Effector memory CD4-positive, alpha-beta T cell (primary cell): ENCODE results near the gene CCDC57.

ENCODE experiments used
- DNase-seq, 3 donors: peaks; one replicate each; pipeline ENCODE4 v3.0.0-alpha.2; 2020
- H3K27ac ChIP-seq: 2 replicates; pipeline ENCODE4 v1.7.0; 2013; ENCODE audit warnings: mild to moderate bottlenecking, low read length, moderate library complexity; ENCODE audit not compliant: insufficient read depth, poor library complexity, severe bottlenecking
- H3K27me3 ChIP-seq: replicated peaks from 2 replicates; pipeline ENCODE4 v1.7.0; 2013; ENCODE audit warnings: mild to moderate bottlenecking, low read length; ENCODE audit not compliant: insufficient read depth, control insufficient read depth, poor library complexity, severe bottlenecking
- H3K36me3 ChIP-seq: 2 replicates; pipeline ENCODE4 v1.7.0; 2013; ENCODE audit warnings: mild to moderate bottlenecking, low read length, moderate library complexity; ENCODE audit not compliant: control insufficient read depth, insufficient read depth
- H3K4me1 ChIP-seq: 2 replicates; pipeline ENCODE4 v1.7.0; 2013; ENCODE audit warnings: low read length, mild to moderate bottlenecking; ENCODE audit not compliant: control insufficient read depth, insufficient read depth, poor library complexity, severe bottlenecking
- H3K4me3 ChIP-seq: 2 replicates; pipeline ENCODE4 v1.7.0; 2013; ENCODE audit warnings: low read length, low read depth, mild to moderate bottlenecking; ENCODE audit not compliant: insufficient read depth, poor library complexity, severe bottlenecking
- H3K9me3 ChIP-seq: 2 replicates; pipeline ENCODE4 v1.7.0; 2013; ENCODE audit warnings: mild to moderate bottlenecking, low read length, moderate library complexity; ENCODE audit not compliant: control insufficient read depth

Gene CCDC57

GRCh38 chr17:82153295-82153691 lies 59.3 kb downstream of the CCDC57 start:
- H3K4me1 ChIP-seq = no peaks in the 10 kb centered on the region
- no peak for DNase-seq
- no peaks in the 10 kb centered on the region for H3K36me3 ChIP-seq
- no peaks in the 10 kb centered on the region for H3K27me3 ChIP-seq
- H3K4me3 ChIP-seq = no peak overlapping the region
- H3K9me3 ChIP-seq = no peaks in the 10 kb centered on the region
- no peak overlapping the region for H3K27ac ChIP-seq

GRCh38 chr17:82152556-82153294 lies 59.9 kb downstream of the CCDC57 start:
- Histone ChIP-seq H3K27ac (no peak overlapping the region), H3K4me3 (no peak overlapping the region), H3K9me3 (no peaks in the 10 kb centered on the region), H3K27me3 (no peaks in the 10 kb centered on the region), H3K36me3 (no peaks in the 10 kb centered on the region), H3K4me1 (no peaks in the 10 kb centered on the region)
- no peak for DNase-seq

- H3K9me3 ChIP-seq = no peaks in the 10 kb centered on the region
- no peak overlapping the region for H3K27ac ChIP-seq
- no peak overlapping the region for H3K4me3 ChIP-seq
- H3K27me3 ChIP-seq = no peaks in the 10 kb centered on the region
- no peak for DNase-seq
- H3K4me1 ChIP-seq = no peaks in the 10 kb centered on the region
- no peaks in the 10 kb centered on the region for H3K36me3 ChIP-seq
Measured at GRCh38 chr17:82152114-82152513, 60.5 kb downstream of the CCDC57 start.

GRCh38 chr17:82151106-82151957 lies 61.3 kb downstream of the CCDC57 start:
- H3K9me3 ChIP-seq = no peaks in the 10 kb centered on the region
- H3K4me1 ChIP-seq = no peaks in the 10 kb centered on the region
- no peak overlapping the region for H3K4me3 ChIP-seq
- H3K36me3 ChIP-seq = no peaks in the 10 kb centered on the region
- no peak for DNase-seq
- no peak overlapping the region for H3K27ac ChIP-seq
- H3K27me3 ChIP-seq = no peaks in the 10 kb centered on the region

- Histone ChIP-seq H3K4me3 (no peak overlapping the region), H3K27ac (no peak overlapping the region)
Measured at GRCh38 chr17:82149401-82150099, 63.1 kb downstream of the CCDC57 start.

GRCh38 chr17:82148997-82149396 lies 63.6 kb downstream of the CCDC57 start:
- DNase-seq = no peak
- no peaks in the 10 kb centered on the region for H3K36me3 ChIP-seq

More at GRCh38 chr17:82149401-82150099, 63.1 kb downstream of the CCDC57 start:
- H3K36me3 ChIP-seq = no peaks in the 10 kb centered on the region
- H3K27me3 ChIP-seq = no peaks in the 10 kb centered on the region
- DNase-seq = no peak
- H3K9me3 ChIP-seq = no peaks in the 10 kb centered on the region
- no peaks in the 10 kb centered on the region for H3K4me1 ChIP-seq

GRCh38 chr17:82148011-82148410 lies 64.6 kb downstream of the CCDC57 start:
- Histone ChIP-seq H3K27me3 (no peaks in the 10 kb centered on the region), H3K4me1 (no peaks in the 10 kb centered on the region), H3K27ac (no peak overlapping the region), H3K4me3 (no peak overlapping the region), H3K36me3 (no peaks in the 10 kb centered on the region), H3K9me3 (no peaks in the 10 kb centered on the region)
- DNase-seq = no peak

More at GRCh38 chr17:82148997-82149396, 63.6 kb downstream of the CCDC57 start:
- no peaks in the 10 kb centered on the region for H3K4me1 ChIP-seq
- no peaks in the 10 kb centered on the region for H3K9me3 ChIP-seq
- no peak overlapping the region for H3K4me3 ChIP-seq
- no peaks in the 10 kb centered on the region for H3K27me3 ChIP-seq
- H3K27ac ChIP-seq = no peak overlapping the region

GRCh38 chr17:82146663-82147654 lies 65.7 kb downstream of the CCDC57 start:
- no peaks in the 10 kb centered on the region for H3K27me3 ChIP-seq
- no peaks in the 10 kb centered on the region for H3K36me3 ChIP-seq
- no peaks in the 10 kb centered on the region for H3K9me3 ChIP-seq

GRCh38 chr17:82145550-82146155 lies 67.0 kb downstream of the CCDC57 start:
- no peak overlapping the region for H3K4me3 ChIP-seq
- H3K36me3 ChIP-seq = no peaks in the 10 kb centered on the region
- no peak for DNase-seq

More at GRCh38 chr17:82146663-82147654, 65.7 kb downstream of the CCDC57 start:
- Histone ChIP-seq H3K4me1 (no peaks in the 10 kb centered on the region), H3K27ac (no peak overlapping the region), H3K4me3 (no peak overlapping the region)
- DNase-seq = no peak

More at GRCh38 chr17:82145550-82146155, 67.0 kb downstream of the CCDC57 start:
- Histone ChIP-seq H3K27me3 (no peaks in the 10 kb centered on the region), H3K4me1 (no peaks in the 10 kb centered on the region), H3K27ac (no peak overlapping the region), H3K9me3 (no peaks in the 10 kb centered on the region)
